Fibroblast of pulmonary artery (primary cell): ENCODE data around the gene ISL1.

ENCODE experiments used
- DNase-seq: peaks from one replicate; pipeline ENCODE4 v3.0.0-alpha.2; 2010; ENCODE audit warnings: low read depth
- H3K4me3 ChIP-seq: replicated peaks from 2 replicates; pipeline ENCODE4 v1.5.1; 2011; ENCODE audit warnings: low read depth, mild to moderate bottlenecking, control low read depth, low read length, moderate library complexity
- TF ChIP-seq, protein P1 (sequence below): IDR thresholded peaks from 2 replicates; pipeline ENCODE4 v1.5.1; 2011; ENCODE audit warnings: mild to moderate bottlenecking, control low read depth, low read length, inconsistent platforms; ENCODE audit errors: missing control alignments

The ISL1 gene

DNA sequence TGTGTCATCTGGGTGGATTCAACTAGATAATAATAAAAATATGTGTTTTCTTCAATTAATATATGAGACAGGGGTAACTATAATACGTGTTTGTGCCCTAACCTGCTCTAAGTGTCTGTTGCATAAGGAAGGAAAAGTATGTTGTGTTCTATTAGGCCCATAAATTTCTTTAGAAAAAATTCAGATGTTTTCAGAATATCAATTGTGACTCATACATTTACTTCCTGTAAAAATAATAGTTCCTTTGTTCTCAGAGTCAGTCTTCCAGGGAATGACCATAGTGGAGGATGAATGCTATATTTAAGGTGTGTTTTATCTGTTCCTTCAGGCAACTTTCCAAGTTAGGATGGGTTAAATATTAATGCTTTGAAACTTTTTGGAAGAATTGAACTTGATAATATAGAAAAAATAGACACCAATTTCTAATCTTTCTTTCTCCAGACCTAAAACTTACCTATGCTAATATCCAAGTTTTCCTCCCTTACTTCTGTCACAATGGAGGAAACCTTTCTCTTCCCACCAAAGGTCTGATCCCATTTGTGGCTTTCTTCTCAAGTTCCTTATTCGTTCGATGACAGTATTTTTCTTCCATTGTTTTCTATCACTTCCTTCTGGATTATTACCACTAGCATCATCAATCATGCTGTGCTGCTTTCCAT is 49.9 kb downstream of the ISL1 start:
- peak; percentile 1 for DNase-seq
- TF ChIP-seq, protein P1, sequence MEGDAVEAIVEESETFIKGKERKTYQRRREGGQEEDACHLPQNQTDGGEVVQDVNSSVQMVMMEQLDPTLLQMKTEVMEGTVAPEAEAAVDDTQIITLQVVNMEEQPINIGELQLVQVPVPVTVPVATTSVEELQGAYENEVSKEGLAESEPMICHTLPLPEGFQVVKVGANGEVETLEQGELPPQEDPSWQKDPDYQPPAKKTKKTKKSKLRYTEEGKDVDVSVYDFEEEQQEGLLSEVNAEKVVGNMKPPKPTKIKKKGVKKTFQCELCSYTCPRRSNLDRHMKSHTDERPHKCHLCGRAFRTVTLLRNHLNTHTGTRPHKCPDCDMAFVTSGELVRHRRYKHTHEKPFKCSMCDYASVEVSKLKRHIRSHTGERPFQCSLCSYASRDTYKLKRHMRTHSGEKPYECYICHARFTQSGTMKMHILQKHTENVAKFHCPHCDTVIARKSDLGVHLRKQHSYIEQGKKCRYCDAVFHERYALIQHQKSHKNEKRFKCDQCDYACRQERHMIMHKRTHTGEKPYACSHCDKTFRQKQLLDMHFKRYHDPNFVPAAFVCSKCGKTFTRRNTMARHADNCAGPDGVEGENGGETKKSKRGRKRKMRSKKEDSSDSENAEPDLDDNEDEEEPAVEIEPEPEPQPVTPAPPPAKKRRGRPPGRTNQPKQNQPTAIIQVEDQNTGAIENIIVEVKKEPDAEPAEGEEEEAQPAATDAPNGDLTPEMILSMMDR, result no peak
- no peak overlapping the region for H3K4me3 ChIP-seq

DNA sequence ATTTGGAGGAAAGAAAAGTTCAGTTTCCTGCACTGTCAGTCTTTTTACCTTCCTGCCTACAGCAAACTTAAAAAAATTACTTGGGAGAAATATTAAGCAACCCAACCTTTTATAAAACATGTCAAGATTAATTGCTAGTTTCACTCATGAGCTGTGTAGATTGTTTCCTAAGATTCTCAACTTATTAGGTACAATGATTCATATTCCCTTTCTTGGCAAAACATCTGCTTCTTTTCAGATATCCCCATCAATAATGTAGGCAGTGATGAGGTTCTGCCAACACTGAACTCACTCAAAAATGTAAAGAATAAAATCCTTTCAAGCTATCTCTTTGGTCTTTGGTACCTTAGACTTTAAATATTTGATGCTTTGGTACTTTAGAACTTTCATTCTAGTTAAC is 56.0 kb downstream of the ISL1 start:
- no peak overlapping the region for H3K4me3 ChIP-seq
- DNase-seq, result no peak
- TF ChIP-seq, protein P1, result no peak
